Measurements from ENCODE around the gene PRDM16.

GRCh38 chr1:3216015-3216391 is 147.0 kb downstream of the PRDM16 start:
- TF ChIP-seq PBX3 (CRISPR knock-in tag; IDR thresholded peaks at IDR 0.05) (no peak), YY1 (tag by site-specific recombination; IDR thresholded peaks at IDR 0.05) (no peak), ZNF639 (tag by site-specific recombination; IDR thresholded peaks at IDR 0.05) (no peak), CTCF (tag by site-specific recombination; IDR thresholded peaks at IDR 0.05) (no peak), BCL11A (tag by site-specific recombination; IDR thresholded peaks at IDR 0.05; ENCODE audit: low read depth) (no peak), KLF16 (tag by site-specific recombination; IDR thresholded peaks at IDR 0.05) (no peak), ZNF211 (tag by site-specific recombination; IDR thresholded peaks at IDR 0.05; ENCODE audit: low read depth) (no peak), MZF1 (tag by site-specific recombination; IDR thresholded peaks at IDR 0.05; ENCODE audit: borderline replicate concordance) (no peak)
